GM18505 (cell line): ENCODE results near the gene GEMIN5.
"Not testable (repeated sequence)": the region's sequence is repeated elsewhere in the genome, so short reads cannot be mapped to it uniquely, and the experiment has no call there.

Source experiments
- ATAC-seq: cut with Tn5 transposase; IDR thresholded peaks from one replicate; pipeline ENCODE4 v1.9.1; 2021; ENCODE audit not compliant: unreplicated experiment
- POLR2A ChIP-seq: IDR thresholded peaks from 4 replicates; pipeline ENCODE4 v1.6.1; 2011; ENCODE audit warnings: borderline replicate concordance; ENCODE audit not compliant: insufficient read depth, insufficient read length; ENCODE audit errors: extremely low read depth

GEMIN5 gene, protein sequence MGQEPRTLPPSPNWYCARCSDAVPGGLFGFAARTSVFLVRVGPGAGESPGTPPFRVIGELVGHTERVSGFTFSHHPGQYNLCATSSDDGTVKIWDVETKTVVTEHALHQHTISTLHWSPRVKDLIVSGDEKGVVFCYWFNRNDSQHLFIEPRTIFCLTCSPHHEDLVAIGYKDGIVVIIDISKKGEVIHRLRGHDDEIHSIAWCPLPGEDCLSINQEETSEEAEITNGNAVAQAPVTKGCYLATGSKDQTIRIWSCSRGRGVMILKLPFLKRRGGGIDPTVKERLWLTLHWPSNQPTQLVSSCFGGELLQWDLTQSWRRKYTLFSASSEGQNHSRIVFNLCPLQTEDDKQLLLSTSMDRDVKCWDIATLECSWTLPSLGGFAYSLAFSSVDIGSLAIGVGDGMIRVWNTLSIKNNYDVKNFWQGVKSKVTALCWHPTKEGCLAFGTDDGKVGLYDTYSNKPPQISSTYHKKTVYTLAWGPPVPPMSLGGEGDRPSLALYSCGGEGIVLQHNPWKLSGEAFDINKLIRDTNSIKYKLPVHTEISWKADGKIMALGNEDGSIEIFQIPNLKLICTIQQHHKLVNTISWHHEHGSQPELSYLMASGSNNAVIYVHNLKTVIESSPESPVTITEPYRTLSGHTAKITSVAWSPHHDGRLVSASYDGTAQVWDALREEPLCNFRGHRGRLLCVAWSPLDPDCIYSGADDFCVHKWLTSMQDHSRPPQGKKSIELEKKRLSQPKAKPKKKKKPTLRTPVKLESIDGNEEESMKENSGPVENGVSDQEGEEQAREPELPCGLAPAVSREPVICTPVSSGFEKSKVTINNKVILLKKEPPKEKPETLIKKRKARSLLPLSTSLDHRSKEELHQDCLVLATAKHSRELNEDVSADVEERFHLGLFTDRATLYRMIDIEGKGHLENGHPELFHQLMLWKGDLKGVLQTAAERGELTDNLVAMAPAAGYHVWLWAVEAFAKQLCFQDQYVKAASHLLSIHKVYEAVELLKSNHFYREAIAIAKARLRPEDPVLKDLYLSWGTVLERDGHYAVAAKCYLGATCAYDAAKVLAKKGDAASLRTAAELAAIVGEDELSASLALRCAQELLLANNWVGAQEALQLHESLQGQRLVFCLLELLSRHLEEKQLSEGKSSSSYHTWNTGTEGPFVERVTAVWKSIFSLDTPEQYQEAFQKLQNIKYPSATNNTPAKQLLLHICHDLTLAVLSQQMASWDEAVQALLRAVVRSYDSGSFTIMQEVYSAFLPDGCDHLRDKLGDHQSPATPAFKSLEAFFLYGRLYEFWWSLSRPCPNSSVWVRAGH (N-terminal part only)

DNA sequence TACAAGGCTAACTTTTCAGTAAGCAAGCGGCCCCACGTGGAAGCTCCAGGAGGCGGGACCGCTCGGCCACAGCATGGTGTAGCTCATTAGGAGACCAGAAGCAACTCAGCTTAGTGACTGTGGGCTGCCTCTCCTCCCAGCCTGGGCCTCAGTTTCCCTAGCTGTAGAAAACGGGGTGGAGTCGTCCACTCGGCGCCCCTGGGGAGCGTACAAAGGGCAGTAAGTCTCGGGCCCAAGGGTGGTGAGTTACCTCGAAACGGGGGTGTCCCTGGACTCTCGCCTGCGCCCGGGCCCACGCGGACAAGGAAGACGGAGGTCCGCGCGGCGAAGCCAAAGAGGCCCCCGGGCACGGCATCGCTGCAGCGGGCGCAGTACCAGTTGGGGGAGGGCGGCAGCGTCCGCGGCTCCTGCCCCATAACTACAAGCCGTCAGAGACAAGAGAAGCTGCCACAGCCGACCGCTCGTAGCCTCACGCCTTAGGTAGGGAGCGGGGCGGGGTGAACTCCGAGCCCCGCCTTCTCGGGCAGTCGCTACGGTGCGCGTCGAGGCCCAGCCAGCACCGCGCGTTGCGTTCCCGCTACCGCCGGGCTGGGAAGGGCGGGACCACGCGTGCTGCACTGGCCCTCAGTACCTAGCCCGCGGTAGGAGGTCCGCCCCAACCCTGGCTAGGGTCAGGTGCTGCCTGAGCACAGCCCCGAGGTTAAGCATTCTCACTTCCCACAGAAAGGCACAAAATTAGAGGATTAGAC lies at the start of gene GEMIN5:
Gene GEMIN5, minus strand, starts transcription at position 494 of the 749 bp plus-strand sequence. Its CDS starts 78 bp downstream, at position 416.
- TF ChIP-seq POLR2A = peak; percentile 80
- ATAC-seq = peak; percentile 86

DNA sequence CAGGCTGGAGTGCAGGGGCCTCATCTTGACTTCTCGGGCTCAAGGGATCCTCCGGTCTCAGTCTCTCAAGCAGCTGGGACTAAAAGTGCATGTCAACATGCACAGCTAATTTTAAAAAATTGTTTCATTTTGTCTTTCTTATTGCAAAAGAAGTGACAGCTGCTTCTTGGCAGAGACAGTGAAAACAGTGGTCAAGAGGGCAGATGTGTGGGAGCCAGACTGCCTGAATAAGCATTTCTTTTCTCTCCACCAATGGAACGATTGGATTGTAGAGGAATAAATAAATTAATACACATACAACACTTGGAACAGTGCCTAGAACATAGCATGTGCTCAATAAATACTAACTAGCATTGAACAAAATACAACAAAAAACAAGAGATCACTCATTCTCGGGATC lies 48.1 kb upstream of the GEMIN5 start:
- TF ChIP-seq POLR2A = no peak

DNA sequence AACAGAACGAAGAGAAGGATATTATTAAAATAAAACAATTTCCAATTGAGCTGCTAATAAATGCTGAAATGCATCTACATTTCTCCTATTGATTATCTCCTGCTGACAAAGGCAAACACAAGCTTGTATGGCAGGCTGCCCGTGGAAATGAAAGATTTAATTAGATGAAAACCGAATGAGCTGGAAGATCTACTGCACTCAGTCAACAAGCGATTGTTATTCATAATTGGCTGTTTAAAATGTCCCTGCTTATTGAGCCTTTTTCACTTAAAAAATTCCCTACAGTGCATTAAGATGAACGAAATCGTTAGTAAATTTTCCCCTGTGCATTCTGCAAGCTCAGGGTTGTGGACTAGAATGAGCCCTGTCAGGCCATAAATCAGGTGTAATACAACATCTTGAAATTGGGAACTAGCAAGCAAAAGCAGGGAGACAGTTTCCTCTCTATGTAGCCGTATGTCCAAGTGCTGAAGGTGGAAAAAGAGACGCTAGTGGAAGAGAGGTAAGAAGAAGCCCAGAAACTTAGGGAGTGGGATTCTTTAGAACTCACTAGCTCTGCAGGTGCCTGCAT lies 47.0 kb upstream of the GEMIN5 start:
- ATAC-seq = no peak
- no peak for TF ChIP-seq POLR2A

More for the DNA sequence above, 48.1 kb upstream of the GEMIN5 start:
- no peak for ATAC-seq

DNA sequence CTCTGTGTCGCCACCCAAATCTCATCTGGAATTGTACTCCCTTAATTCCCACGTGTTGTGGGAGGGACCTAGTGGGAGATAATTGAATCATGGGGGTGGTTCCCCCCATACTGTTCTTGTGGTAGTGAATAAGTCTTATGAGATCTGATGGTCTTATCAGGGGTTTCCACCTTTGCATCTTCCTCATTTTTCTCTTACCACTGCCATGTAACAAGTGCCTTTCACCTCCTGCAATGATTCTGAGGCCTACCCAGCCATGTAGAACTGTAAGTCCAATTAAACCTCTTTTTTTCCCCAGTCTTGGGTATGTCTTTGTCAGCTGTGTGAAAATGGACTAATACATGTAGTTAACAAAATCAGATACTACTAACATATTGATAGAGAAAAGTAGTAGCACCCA lies 40.3 kb upstream of the GEMIN5 start:
- not testable (repeated sequence) for ATAC-seq

DNA sequence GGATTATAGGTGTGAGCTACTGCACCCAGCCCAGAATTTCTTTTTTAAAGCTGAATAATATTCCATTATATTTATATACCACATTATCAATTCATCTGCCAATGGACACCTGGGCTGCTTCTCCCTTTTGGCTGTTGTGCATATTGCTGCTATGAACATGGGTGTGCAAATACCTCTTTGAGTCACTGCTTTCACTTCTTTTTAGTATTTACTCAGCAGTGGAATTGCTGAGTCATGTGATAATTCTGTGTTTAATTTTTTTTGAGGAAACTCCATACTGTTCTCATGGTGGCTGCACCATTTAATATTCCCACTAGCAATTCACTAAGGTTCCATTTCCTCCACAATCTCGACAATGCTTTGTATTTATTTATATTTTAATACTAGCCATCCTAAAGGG lies 39.4 kb upstream of the GEMIN5 start:
- no peak for ATAC-seq
- TF ChIP-seq POLR2A = no peak

DNA sequence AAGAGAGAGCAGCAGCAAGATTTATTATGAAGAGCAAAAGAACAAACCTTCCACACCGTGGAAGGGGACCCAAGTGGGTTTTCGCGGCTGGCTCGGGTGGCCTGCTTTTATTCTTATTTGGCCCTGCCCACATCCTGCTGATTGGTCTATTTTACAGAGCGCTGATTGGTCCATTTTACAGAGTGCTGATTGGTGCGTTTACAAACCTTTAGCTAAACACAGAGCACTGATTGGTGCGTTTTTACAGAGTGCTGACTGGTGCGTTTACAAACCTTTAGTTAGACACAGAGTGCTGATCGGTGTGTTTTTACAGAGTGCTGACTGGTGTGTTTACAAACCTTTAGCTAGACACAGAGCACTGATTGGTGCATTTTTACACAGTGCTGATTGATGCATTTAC lies 38.1 kb upstream of the GEMIN5 start:
- ATAC-seq = not testable (repeated sequence)

DNA sequence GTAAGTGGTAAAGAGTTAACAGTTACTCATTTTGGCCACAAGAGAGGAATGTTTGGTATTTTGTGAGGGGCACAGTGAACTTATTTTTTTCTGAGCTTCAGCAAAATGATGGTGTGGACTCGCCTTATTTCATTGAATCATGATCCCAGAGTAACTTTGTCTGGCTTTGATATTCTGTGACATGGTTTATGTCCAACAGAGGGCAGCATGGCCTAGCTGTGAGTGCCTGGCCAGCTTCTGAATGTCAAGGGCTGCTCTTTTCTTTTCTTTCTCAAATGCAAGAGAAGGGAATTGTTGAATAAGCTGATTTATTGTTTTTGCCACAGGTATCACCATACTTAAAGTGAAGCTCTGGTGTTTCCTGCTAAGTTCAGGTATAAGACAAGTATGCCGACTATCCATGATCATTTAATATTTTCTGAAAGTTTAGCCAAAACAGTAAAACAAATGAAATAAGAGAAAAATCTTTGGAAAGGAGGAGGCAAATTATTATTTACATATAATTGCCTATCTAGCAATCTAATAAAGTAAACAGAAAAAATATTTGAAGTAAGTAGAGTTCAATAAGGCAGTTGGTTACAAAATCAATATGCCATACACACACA lies 34.6 kb upstream of the GEMIN5 start:
- no peak for ATAC-seq
- TF ChIP-seq POLR2A = no peak

DNA sequence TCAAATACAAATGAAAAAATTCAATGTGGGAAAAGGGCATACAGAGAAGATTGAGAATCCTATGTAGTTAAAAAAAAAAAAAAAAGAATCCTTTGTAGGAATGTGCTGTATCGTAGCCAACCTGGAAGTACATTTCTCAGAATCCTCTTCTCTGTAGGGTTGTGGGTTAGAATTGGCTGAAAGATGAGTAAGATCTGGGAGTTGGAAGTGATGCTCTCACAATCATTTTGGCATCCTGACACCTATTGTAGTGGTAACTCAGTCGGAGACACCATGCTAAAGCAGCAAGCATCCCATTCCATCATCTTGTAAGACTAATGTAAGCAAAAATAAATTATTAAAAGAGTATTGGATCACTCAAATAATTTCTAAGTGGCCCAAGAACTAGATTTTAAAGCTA lies 33.5 kb upstream of the GEMIN5 start:
- ATAC-seq = no peak
- no peak for TF ChIP-seq POLR2A

DNA sequence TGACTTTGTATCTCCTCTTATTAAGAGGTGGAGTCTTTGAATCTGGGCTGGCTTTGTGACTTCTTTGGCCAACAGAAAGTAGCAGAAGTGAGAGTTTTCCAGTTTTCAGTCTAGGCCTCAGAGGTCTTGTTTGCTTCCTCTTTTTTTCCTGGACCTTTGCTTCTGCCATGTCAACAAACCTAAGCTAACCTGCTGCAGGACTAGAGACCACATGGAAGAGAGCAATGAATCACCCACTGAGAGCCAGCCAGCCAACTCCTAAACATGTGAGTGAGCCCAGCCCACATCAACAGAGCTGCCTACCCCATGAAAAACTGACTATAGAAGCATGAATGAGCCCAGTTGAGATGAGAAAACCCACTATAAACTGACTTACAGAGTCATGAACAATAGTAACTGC lies 32.7 kb upstream of the GEMIN5 start:
- ATAC-seq = no peak
- TF ChIP-seq POLR2A = no peak

DNA sequence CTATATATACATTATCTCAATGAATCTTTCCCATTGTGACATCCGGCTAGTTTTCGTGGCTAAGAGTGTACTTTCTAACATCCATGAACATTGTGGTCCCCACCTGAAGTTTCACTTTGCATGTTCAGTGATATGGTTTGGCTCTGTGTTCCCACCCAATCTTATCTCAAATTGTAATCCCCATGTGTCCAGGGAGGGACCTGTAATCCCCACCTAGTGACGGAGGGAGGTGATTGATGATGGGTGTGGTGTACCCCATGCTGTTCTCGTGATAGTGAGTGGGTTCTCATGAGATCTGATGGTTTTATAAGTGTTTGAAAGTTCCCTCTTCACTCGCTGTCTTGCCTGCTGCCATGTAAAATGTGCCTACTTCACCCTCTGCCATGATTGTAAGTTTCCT lies 30.9 kb upstream of the GEMIN5 start:
- TF ChIP-seq POLR2A = no peak
- ATAC-seq = no peak

DNA sequence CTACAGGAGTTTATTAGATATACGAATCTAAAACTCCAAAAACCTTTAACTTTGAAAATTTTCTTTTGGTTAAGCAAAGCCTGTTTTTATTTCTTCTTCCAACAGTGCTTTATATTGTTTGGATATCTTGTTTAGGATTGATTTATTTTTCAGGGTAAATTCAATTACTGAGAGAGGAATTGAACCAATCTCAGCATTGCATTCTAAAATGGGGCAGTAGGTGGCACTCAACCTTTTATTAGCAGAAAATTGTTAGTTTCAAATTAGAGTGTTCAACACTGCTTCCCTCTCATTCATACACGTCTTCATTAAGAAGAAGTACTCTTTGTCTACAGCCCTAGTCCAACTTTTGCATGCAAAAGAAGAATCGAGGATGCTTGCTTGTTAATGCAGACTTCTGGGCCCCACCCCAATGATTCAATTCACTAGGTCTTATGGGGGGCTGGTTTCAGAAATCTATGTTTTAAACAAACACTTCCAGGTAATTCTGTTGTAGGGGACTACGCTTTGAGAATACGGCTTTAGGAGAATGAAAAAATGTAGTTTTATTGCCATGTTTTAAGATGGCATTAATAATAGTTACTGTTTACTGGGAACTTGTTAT lies 29.5 kb upstream of the GEMIN5 start:
- ATAC-seq = no peak
- TF ChIP-seq POLR2A = no peak

DNA sequence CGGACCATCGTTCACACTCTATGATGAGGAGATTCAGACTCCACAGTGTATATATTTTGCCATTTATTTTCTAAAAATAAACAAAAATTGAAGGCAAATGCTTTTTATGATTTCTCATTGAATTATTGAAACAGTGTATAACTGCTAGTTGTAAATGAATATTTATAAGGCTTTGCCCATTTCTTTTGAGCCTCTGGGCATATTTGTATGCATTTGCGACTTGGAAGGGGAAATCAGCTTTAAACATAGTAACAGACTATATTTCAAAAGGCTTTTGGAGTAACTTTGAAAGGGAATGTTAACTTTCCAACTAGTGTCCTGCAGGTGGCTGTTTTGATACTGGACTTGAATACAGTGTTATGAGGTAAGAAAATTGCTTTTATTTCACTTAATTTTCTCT lies 28.9 kb upstream of the GEMIN5 start:
- TF ChIP-seq POLR2A = no peak
- ATAC-seq = no peak
